Transverse colon (tissue), 4 donors: ENCODE data around the gene PRSS38. TPM values are rescaled to one million over a fixed set of nuclear protein-coding genes. Genes with fewer than 3 reads are reported as not detected.

Source experiments
- DNase-seq: peaks from one replicate; pipeline ENCODE4 v3.0.0-alpha.2; 2019
- H3K27ac ChIP-seq, 4 donors: fragments of 200-600 bp; sonication (generic); 2 replicates each; pipeline ENCODE4 v1.5.1; 2016 to 2018; ENCODE audit warnings: inconsistent platforms in 4 of 4
- H3K27me3 ChIP-seq: fragments of 200-600 bp; sonication (generic); 2 replicates; pipeline ENCODE4 v1.5.1; 2017; ENCODE audit warnings: inconsistent platforms
- H3K36me3 ChIP-seq, 4 donors: fragments of 200-600 bp; sonication (generic); 2 replicates each; pipeline ENCODE4 v1.5.1; 2017 to 2019; ENCODE audit warnings: inconsistent platforms in 4 of 4
- H3K4me1 ChIP-seq, 4 donors: fragments of 200-600 bp; sonication (generic); 2 replicates each; pipeline ENCODE4 v1.5.1; 2017 to 2020; ENCODE audit warnings: inconsistent platforms in 4 of 4
- H3K4me3 ChIP-seq, 4 donors: fragments of 200-600 bp; sonication (generic); 1 replicate in 1 of 4; 2 replicates in 3 of 4; pipeline versions ENCODE4 v1.5.1 to v1.6.1; 2017 to 2019; ENCODE audit warnings: inconsistent platforms in 4 of 4
- H3K9me3 ChIP-seq, 2 donors: fragments of 200-600 bp; sonication (generic); 2 replicates each; pipeline ENCODE4 v1.5.1; 2017 to 2019; ENCODE audit warnings: inconsistent platforms in 2 of 2
- CTCF ChIP-seq, 5 experiments: fragments of 200-600 bp in 3 of 5; fragments of 450-650 bp in 2 of 5; sonication (generic) in 3 of 5; IDR thresholded peaks; 1 replicate in 2 of 5; 2 replicates in 3 of 5; pipeline ENCODE4 v1.5.1; 2016 to 2017; ENCODE audit warnings: antibody characterized with exemption in 5 of 5, inconsistent platforms in 3 of 5, mild to moderate bottlenecking in 2 of 5, moderate library complexity in 1 of 5
- EP300 ChIP-seq: sonication (generic); formaldehyde crosslinking; IDR thresholded peaks from one replicate; pipeline ENCODE4 v1.6.1; 2017; ENCODE audit warnings: antibody characterized with exemption, low read depth
- POLR2A ChIP-seq: fragments of 450-650 bp; IDR thresholded peaks from one replicate; pipeline ENCODE4 v1.6.1; 2016; ENCODE audit warnings: antibody characterized with exemption, mild to moderate bottlenecking, moderate library complexity
- POLR2AphosphoS5 ChIP-seq, 3 donors: sonication (generic); formaldehyde crosslinking; IDR thresholded peaks; one replicate each; pipeline ENCODE4 v1.6.1; 2016; ENCODE audit warnings: antibody characterized with exemption in 3 of 3
- WGBS, 2 donors: methylation state at CpG; one replicate each; pipeline ENCODE4 v1.1.5; 2018; ENCODE audit warnings: low coverage in 1 of 2; 5-methylcytosine and 5-hydroxymethylcytosine counted together
- in situ Hi-C, 4 donors: fragments of 200-750 bp; cut with MboI; loops; one replicate each; pipeline versions ENCODE4 v1.15.0 to v1.15.1; 2017; ENCODE audit warnings: low sequenced_read_pairs in 3 of 4, low pct_ligation_motif_present in 1 of 4, low pct_unique_long_range_greater_than_20kb in 1 of 4
- intact Hi-C: fragments of 100-400 bp; cut with DNase I; formaldehyde crosslinking; loops from one replicate; pipeline ENCODE4 v1.15.1; 2023; ENCODE audit warnings: low total_unique reads
- total RNA-seq, 4 donors: library from RNA; depleted of rRNA; stranded (reverse); fragments of >200 nt; gene quantifications; one replicate each; pipeline ENCODE4 v1.1.0, GENCODE V29; 2016

The PRSS38 gene
- total RNA-seq, 4 donors from 2014 or later = not detected

DNA sequence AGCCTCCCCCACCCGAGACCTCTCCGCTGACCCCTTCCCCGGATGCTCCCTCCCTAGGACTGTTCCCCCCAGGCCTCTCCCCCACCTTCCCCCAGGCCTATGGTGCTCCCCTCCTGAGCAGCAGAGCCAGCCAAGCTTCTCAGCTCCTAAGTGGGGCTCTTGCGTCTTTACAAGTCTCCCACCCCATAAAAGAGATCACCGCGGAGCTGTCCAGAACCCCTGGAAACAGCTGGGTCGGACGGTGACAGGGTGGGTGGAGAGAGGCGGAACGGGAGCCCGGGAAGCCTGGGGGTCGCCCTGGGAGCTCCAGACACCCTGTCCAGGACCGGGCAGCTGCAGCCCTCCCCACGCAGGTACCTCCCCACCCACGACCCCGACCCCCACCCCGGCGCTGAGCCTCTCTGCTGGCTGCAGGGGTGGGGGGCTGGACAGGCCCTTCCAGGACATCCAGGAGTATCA is 71.1 kb downstream of the PRSS38 start:
- no peak for TF ChIP-seq CTCF (IDR thresholded peaks at IDR 0.05)
- no peak for TF ChIP-seq POLR2AphosphoS5 (IDR thresholded peaks at IDR 0.05)
- TF ChIP-seq POLR2A = no peak
- no peak for TF ChIP-seq EP300
- H3K27ac ChIP-seq = peak overlapping the region; percentile 88 to 96 (median 90)
- no peaks in the 10 kb centered on the region for H3K9me3 ChIP-seq
- WGBS, 2 donors = 30% methylated on average over 18 of the region's 18 CpGs; no CpG with 5 or more reads in 1 of the 2 donors
- no peak for DNase-seq
- no peaks in the 10 kb centered on the region for H3K27me3 ChIP-seq
- peaks cover 12 to 24% (median 20%) of the 10 kb centered on the region in 4 donors for H3K4me1 ChIP-seq
- in situ Hi-C loops = no loop called here
- intact Hi-C loops = loop anchor here (10.0 kb wide), 2 partner anchors 58 to 92 kb away; partner anchors contain the start of gene WNT9A
- peak overlapping the region in 3 of 4 donors; percentile 35 to 57 (median 38) for H3K4me3 ChIP-seq
- H3K36me3 ChIP-seq = no peaks in the 10 kb centered on the region

DNA sequence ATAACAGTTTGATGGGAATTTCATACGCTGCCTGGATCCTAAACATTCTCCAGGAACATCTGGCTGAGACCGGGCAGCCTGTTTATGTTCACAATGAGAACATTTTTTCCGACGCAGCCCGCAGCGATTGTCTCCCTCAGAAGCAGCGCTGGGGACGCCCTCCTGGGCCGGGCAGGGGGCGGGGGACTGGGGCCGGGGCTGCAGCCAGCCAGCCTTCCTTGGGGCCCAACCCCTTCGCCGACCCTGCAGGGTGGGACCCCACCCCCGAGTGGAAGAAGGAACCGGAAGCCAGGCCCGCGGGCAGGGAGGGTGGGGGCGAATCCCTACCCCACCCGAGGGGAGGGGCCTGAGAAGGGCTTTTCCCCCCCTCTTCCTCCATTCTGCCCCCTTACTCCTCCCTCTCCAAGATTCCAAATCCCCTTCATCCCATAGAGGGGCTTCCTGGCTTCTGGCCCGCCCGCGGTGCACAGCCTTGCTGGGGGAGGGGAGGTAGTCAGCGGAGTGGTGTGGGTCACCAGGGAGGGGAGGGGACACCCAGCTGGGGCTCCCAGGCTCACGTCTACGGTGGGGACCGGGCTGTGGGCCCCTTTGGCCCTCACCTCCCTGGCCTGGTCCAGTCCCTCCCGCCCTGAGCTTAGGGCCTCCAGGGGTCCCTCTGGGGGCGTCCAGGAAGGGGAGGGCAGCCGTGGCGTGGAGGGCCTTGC is 71.7 kb downstream of the PRSS38 start:
- no peaks in the 10 kb centered on the region for H3K27me3 ChIP-seq
- H3K4me1 ChIP-seq = peaks cover 12 to 24% (median 20%) of the 10 kb centered on the region in 4 donors
- WGBS, 2 donors = 4% methylated on average over 21 of the region's 30 CpGs; no CpG with 5 or more reads in 1 of the 2 donors
- TF ChIP-seq EP300 (no peak), POLR2A (no peak), POLR2AphosphoS5 (IDR thresholded peaks at IDR 0.05) (peak; percentile 24 to 66 (median 54)), CTCF (IDR thresholded peaks at IDR 0.05) (no peak)
- peak; percentile 62 for DNase-seq
- in situ Hi-C loops (no loop called here), intact Hi-C loops (loop anchor here (10.0 kb wide), 2 partner anchors 58 to 92 kb away; partner anchors contain the start of gene WNT9A)
- H3K9me3 ChIP-seq = no peaks in the 10 kb centered on the region
- peak overlapping the region; percentile 35 to 57 (median 41) for H3K4me3 ChIP-seq
- H3K36me3 ChIP-seq = no peaks in the 10 kb centered on the region
- peak overlapping the region; percentile 88 to 96 (median 90) for H3K27ac ChIP-seq

DNA sequence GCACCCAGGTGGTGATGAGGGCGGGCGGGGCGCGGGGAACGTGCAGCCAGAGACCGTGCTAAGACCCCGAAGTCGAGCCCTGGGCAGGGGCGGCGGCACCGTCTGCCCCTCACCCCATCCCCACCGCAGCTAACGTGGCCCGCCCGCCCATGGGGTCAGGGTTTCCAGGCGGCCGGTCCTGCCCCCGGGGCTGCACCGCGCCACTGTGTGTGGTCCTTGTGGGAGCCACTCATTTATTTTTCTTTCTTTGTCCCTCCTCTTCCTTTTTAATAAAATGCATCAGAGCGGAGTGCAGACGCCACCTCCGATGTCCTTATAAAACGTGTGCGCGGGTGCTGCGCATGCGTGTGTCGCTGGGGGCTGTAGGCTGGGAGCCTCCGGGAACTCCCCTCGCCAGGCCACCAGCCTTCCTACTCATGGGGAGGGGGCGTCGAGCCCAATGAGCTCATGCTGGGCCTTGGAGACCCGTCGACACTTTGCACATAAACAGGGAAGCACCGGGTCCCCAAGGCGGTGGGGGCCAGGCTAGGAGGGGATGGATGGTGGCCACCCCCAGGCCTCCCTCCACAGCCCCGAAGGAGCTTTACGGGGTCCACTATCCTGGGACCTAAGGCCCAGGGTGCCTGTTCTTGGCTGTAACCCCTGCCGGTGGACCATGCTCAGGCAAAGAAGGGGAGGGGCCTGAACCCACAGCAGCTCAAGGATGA is 72.4 kb downstream of the PRSS38 start:
- peaks cover 12 to 24% (median 20%) of the 10 kb centered on the region in 4 donors for H3K4me1 ChIP-seq
- 46 to 80% methylated on average over 2 to 38 of the region's 40 CpGs for WGBS, 2 donors
- TF ChIP-seq POLR2AphosphoS5 (IDR thresholded peaks at IDR 0.05) (peak in 1 of 3 donors; percentile 53), EP300 (no peak), POLR2A (peak; percentile 25)
- H3K27ac ChIP-seq = peak overlapping the region; percentile 88 to 96 (median 90)
- intact Hi-C loops = loop anchor here (10.0 kb wide), 2 partner anchors 57 to 93 kb away; partner anchors contain the start of gene WNT9A
- no peaks in the 10 kb centered on the region for H3K27me3 ChIP-seq
- DNase-seq = peak; percentile 59
- in situ Hi-C loops = no loop called here
- peak overlapping the region; percentile 35 to 57 (median 41) for H3K4me3 ChIP-seq
- H3K36me3 ChIP-seq = no peaks in the 10 kb centered on the region
- H3K9me3 ChIP-seq = no peaks in the 10 kb centered on the region

- Histone ChIP-seq H3K27me3 (no peaks in the 10 kb centered on the region), H3K4me1 (peaks cover 12 to 24% (median 20%) of the 10 kb centered on the region in 4 donors), H3K9me3 (no peaks in the 10 kb centered on the region), H3K27ac (peak overlapping the region; percentile 88 to 96 (median 90)), H3K36me3 (no peaks in the 10 kb centered on the region), H3K4me3 (no peak overlapping the region)
- TF ChIP-seq EP300 = no peak
- TF ChIP-seq CTCF (IDR thresholded peaks at IDR 0.05) = no peak
- WGBS, 2 donors = 90% methylated on average over 8 of the region's 8 CpGs; no CpG with 5 or more reads in 1 of the 2 donors
- in situ Hi-C loops (no loop called here), intact Hi-C loops (loop anchor here (10.0 kb wide), 2 partner anchors 56 to 94 kb away; partner anchors contain the start of gene WNT9A)
- DNase-seq = no peak
These were observed 73.0 kb downstream of the PRSS38 start for GRCh38 chr1:227888404-227889046.
